GM18498 (cell line): Measurements from ENCODE around the gene MAZ.
"Not testable (repeated sequence)": the region's sequence is repeated elsewhere in the genome, so short reads cannot be mapped to it uniquely, and the experiment has no call there.

ENCODE experiments used
- ATAC-seq: cut with Tn5 transposase; IDR thresholded peaks from one replicate; pipeline ENCODE4 v1.9.1; 2021; ENCODE audit warnings: mild to moderate bottlenecking, moderate library complexity; ENCODE audit not compliant: unreplicated experiment

Gene MAZ

DNA sequence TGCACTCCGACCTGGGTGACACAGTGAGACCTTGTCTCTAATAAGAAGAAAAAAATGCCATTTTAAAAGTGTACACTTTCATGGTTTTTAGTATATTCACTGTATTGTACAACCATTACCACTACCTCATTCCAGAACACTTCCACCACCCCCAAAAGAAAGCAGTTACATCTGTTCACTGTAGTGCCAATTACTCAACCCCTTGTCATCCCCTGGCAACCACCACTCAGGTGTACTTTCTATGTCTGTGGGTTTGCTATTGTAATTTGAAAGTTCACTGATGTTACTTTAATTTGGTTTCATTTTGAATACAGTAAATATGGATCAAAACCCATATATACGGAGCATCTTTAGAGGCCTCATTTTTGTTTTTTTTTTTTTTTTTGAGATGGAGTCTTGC is 22.2 kb upstream of the MAZ start:
- ATAC-seq = no peak

GRCh38 chr16:29784901-29785500 is 21.3 kb upstream of the MAZ start:
- ATAC-seq = peak; percentile 53

GRCh38 chr16:29787155-29787554 is 19.2 kb upstream of the MAZ start:
- not testable (repeated sequence) for ATAC-seq

DNA sequence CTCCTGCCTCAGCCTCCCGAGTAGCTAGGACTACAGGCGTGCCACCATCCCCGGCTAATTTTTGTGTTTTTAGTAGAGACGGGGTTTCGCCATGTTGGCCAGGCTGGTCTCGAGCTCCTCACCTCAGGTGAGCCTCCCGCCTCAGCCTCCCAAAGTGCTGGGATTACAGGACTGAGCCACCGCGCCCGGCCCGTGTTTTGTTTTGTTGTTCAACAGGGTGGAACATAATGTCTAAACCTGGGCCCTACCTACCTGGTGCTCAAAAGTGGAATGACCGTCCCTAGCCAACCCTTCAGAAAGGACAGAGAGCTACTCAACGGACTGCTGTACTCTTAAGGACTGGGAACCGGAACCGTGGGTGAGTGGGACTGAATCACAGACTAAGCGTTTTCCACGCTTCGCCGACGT is 16.6 kb upstream of the MAZ start:
- peak; percentile 3 for ATAC-seq

GRCh38 chr16:29790183-29790948 is 16.0 kb upstream of the MAZ start, which contains the start of gene KIF22:
Gene KIF22, plus strand, starts transcription at chr16:29790751. Its CDS starts 9 bp downstream, at chr16:29790760.
- peak; percentile 91 for ATAC-seq

DNA sequence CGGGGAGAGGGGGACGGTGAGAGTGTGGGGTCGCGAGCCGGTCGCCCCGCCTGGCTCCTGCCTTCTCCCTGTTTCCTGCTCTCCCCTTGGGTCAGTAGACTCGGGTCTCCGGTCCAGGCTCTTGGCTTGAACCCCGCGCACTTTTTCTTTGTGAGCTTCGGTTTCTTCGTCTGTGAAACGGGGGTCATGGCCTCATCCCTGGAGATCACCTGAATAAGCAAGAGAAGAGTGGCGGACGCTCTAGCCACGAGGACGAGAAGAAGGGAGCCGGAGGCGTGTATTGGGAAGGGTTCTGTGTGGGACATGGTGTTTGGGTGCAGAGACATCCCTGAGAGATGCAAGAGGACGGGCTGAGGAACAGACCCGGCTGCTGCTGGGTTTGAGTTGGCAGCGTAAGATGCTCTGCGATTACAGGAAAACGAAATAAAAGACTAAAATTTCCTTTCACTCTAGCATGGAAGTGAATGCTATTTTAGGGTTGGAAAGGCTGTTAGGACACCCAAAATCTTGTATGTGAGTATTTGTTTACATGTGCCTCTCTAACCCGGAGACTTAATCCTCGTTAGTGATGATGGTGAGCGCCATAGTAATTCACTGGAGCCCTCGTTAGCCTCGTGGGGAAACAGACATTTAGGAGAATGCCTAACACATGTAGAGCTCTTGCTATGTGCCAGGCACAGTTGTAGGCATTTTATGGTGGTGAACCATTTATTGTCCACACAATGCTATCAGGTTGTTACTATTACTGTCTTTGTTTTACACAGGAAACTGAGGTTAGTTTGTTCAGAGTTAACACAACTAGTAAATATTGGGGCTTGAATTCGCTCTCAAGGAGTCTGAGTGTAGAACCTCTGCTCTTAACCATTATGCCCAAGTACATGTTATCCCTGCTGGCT is 15.1 kb upstream of the MAZ start:
- ATAC-seq = no peak

- ATAC-seq = no peak
Measured at GRCh38 chr16:29791845-29792807, 14.2 kb upstream of the MAZ start.

DNA sequence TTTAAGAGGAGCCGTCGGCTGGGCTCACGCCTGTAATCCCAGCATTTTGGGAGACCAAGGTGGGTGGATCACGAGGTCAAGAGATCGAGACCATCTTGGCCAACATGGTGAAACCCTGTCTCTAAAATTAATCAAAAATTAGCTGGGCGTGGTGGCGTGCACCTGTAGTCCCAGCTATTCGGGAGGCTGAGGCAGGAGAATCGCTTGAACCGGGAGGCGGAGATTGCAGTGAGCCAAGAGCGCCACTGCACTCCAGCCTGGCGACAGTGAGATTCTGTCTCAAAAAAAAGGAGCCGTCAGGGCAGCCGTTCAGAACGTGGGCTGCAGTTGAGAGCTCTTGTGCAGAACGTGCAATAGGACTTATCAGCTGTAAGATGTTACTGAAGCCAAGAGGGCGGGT is 13.2 kb upstream of the MAZ start:
- ATAC-seq = not testable (repeated sequence)

DNA sequence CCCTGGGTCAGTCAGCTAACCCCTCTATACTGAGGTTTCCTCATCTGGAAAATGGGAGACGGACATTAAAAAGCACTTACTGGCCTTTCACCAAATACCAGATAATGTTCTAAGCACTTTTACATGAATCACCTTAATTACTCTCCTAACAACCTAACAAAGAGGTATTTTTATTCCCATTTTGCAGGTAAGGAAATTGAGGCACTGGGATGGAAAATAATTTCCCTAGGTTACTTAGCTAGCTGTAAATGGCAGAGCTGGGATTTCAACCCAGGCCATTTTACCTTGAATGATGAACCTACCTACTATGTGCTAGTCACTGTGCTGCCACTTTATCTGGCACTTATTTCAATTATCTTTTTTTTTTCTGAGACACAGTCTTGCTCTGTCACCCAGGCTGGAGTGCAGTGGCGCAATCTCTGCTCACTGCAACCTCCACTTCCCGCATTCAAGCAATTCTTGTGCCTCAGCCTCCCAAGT is 12.1 kb upstream of the MAZ start:
- no peak for ATAC-seq

DNA sequence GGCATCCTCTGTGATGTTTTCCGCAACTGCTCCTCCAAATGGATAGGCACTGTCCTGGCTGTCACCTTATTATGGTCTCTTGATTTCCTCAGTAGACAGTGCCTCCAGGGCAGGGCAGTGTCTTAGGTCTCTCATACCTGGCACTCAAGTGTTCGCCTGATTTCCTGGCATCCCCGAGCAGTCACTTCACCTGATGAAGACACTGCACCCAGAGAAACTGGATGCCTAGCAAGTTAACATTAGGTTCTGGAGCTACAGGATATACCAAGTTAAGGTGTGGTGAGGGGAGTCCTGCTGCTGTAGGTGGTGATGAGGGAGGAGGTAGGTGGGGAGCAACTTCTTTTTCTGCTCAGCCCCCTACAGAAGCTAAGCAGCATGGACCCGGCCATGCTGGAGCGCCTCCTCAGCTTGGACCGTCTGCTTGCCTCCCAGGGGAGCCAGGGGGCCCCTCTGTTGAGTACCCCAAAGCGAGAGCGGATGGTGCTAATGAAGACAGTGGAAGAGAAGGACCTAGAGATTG is 3.9 kb upstream of the MAZ start:
- no peak for ATAC-seq

DNA sequence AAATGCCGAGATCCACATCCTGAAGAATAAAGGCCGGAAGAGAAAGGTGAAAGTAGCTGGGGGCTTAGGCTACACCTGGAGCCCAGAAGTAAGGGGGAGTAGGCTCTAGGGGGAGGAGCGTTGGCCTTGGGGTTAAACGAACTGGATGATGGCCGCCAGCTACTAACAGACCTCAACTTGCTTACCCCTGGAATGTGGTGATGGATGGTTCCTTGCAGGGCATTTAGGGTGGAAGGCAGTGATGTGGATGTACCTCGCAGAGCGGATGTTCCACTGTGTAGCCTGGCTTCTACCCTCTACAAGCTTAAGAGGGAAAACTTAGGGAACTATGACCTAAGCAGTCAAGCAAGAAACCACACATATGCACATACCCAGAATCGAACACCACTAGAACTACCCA is 2.3 kb upstream of the MAZ start:
- no peak for ATAC-seq

GRCh38 chr16:29804455-29805231 is 1.7 kb upstream of the MAZ start:
- no peak for ATAC-seq

DNA sequence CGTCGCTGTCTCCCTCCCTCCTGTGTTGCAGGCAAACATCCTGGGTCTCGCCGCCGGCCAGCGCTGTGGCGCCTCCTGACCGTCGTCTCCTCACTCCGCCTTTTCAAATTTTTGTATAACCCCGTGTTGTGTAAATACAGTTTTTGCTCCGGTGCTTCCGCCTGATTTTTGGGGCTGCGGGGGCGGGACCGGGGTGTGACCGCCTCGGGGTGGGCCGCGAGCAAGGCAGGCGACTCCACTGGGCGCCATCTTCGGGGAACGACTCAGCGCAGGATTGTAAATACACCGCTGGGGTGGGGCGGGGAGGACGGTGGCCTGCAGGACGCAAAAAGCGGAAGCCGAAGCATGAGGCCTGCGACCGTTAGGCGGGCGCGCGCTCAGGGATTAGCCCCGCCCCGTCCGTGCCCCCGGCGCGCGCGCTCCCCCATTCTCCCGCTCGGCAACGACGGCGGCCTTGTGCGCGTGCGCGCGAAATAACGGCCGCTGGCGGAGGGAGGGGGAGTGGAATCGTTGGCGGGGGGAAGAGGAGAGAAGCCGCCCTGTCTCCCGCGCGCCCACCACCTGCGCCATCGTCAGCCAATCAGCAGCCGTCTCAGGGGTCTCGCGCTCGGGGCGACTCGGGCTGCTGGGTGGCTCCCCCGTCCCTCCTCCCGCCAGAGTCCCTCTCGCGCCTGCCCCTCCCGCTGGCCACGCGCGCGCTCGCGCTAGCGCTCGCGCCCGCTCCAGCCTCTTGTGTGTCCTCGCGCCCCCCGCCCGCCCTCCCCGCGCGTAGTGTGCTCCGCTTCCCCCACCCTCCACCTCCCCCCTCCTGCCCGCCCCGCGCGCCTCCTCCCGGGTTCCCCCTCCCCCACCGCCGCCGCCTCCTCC is 864 bp upstream of the MAZ start:
- ATAC-seq = peak; percentile 62

GRCh38 chr16:29806641-29807425 is 504 bp downstream of the MAZ start:
- ATAC-seq = peak; percentile 1

GRCh38 chr16:29807426-29808218 is 1.3 kb downstream of the MAZ start:
- ATAC-seq = peak; percentile 22

DNA sequence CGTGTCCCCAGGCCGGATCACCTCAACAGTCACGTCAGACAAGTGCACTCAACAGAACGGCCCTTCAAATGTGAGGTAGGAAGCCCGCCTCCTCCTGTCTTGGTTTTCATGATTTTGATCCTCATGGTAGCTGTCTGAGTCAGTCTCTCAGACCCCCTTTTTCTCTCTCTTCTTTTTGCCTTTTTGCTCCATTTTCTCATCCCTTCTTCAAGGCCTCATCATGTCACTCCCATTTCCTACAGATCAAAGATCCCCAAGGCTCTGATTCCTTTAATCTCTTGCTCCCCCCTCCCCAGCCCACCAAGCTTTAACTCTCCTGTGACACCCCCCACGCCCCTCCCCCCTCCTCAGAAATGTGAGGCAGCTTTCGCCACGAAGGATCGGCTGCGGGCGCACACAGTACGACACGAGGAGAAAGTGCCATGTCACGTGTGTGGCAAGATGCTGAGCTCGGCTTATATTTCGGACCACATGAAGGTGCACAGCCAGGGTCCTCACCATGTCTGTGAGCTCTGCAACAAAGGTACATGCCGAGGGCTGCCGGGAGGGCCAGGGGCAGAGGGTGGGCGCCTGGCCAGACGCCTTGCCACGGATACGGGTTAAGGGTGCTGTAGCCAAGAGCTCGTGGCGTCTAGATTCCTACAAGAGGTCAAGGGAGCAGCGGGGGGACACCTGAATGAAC is 2.0 kb downstream of the MAZ start:
- no peak for ATAC-seq
